ENCODE results near the gene GLCE. TPM values are rescaled to one million over a fixed set of nuclear protein-coding genes. Genes with fewer than 3 reads are reported as not detected.

Gene GLCE
- total RNA-seq, 1 donor from 2014 or later = 23.8 TPM

DNA sequence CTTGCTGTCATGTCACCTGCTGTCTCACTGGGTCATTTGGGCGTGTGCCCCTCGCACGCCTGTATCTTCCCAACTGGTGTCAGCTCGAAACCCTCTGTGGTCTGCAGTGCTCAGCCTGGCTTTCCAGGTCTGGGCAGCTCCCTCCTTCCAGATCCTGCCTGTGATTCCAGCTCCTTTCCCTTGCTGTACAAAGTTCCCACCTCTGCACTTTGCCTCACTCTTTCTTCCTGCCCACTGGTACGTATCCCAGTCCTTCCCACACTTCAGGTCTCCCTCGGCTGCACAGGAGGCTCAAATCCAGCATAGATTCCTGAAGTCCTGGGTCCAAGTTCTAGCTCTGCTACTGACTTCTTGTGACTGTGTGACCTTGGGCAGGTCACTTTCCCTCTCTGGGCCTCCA is 136.2 kb downstream of the GLCE start:
- Histone ChIP-seq H3K36me3 (no peaks in the 10 kb centered on the region), H3K4me3 (peak overlapping the region; percentile 64), H3K9me3 (no peaks in the 10 kb centered on the region), H3K27ac (no peak overlapping the region), H3K4me1 (peaks cover 11% of the 10 kb centered on the region), H3K27me3 (no peaks in the 10 kb centered on the region)
- DNase-seq (peak; percentile 19), ATAC-seq (no peak)
- intact Hi-C loops (cut with DNase I) = no loop called here
- TF ChIP-seq, protein P1, sequence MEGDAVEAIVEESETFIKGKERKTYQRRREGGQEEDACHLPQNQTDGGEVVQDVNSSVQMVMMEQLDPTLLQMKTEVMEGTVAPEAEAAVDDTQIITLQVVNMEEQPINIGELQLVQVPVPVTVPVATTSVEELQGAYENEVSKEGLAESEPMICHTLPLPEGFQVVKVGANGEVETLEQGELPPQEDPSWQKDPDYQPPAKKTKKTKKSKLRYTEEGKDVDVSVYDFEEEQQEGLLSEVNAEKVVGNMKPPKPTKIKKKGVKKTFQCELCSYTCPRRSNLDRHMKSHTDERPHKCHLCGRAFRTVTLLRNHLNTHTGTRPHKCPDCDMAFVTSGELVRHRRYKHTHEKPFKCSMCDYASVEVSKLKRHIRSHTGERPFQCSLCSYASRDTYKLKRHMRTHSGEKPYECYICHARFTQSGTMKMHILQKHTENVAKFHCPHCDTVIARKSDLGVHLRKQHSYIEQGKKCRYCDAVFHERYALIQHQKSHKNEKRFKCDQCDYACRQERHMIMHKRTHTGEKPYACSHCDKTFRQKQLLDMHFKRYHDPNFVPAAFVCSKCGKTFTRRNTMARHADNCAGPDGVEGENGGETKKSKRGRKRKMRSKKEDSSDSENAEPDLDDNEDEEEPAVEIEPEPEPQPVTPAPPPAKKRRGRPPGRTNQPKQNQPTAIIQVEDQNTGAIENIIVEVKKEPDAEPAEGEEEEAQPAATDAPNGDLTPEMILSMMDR (IDR thresholded peaks at IDR 0.05) = no peak

DNA sequence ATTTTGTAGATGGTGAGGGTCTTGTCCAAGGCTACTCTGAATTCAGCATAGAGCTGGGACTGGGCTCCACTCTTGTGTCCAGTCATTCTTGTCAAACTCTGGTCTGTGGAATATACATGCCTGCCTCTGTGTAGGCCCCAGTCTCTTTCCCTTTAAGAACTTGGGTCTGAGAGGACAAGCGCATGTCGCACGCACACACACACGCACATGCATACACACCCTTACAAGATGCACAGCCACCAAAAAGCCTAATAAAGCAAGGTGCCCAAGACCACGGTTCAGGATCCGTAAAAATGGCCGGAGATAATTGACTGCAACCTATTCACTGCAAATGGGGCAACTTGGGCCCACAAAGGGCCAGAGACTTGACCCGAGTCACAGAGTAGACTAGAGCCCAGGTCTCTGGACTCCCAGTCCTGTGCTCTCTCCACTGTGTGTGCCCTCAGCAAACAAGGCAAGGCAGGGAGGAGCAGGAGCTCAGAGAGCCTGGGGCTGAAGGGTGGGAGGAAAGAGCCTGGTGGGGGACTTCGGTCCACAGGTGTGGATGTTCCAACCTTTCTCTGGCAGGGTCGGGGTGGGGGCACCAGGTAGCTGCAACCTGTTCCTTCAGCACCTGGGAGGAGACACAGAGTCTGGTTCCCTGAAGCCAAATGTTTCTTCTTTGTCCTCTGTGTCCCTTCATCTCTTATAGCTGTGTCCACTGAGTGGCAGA is 137.4 kb downstream of the GLCE start:
- Histone ChIP-seq H3K4me3 (peak overlapping the region; percentile 64), H3K9me3 (no peaks in the 10 kb centered on the region), H3K27me3 (no peaks in the 10 kb centered on the region), H3K27ac (peak overlapping the region; percentile 72), H3K36me3 (no peaks in the 10 kb centered on the region), H3K4me1 (peaks cover 8% of the 10 kb centered on the region)
- TF ChIP-seq, protein P1 (IDR thresholded peaks at IDR 0.05) = no peak
- DNase-seq (peak; percentile 58), ATAC-seq (no peak)
- intact Hi-C loops (cut with DNase I) = no loop called here

DNA sequence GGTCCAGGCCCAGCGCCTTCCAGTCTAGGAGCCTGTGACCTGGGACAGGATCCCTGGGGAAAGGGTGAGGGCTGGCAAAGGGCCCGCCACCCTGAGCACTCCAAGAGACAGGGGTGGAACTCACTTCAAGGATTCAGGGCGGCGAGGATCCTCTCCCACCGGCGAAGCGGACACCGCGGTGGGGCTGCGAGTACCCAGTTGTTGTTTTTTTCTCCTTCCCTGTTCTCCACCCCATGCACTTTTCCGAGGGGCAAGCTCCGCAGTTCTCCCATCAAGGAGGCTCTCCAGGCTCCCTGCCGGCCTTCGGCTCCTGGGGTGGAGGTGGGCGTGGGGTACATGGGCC is 137.9 kb downstream of the GLCE start:
- Histone ChIP-seq H3K27me3 (no peaks in the 10 kb centered on the region), H3K4me3 (peak overlapping the region; percentile 64), H3K4me1 (peaks cover 8% of the 10 kb centered on the region), H3K9me3 (no peaks in the 10 kb centered on the region), H3K27ac (peak overlapping the region; percentile 72), H3K36me3 (no peaks in the 10 kb centered on the region)
- DNase-seq (peak; percentile 71), ATAC-seq (peak; percentile 22)
- intact Hi-C loops (cut with DNase I) = no loop called here
- TF ChIP-seq, protein P1 (IDR thresholded peaks at IDR 0.05) = no peak

DNA sequence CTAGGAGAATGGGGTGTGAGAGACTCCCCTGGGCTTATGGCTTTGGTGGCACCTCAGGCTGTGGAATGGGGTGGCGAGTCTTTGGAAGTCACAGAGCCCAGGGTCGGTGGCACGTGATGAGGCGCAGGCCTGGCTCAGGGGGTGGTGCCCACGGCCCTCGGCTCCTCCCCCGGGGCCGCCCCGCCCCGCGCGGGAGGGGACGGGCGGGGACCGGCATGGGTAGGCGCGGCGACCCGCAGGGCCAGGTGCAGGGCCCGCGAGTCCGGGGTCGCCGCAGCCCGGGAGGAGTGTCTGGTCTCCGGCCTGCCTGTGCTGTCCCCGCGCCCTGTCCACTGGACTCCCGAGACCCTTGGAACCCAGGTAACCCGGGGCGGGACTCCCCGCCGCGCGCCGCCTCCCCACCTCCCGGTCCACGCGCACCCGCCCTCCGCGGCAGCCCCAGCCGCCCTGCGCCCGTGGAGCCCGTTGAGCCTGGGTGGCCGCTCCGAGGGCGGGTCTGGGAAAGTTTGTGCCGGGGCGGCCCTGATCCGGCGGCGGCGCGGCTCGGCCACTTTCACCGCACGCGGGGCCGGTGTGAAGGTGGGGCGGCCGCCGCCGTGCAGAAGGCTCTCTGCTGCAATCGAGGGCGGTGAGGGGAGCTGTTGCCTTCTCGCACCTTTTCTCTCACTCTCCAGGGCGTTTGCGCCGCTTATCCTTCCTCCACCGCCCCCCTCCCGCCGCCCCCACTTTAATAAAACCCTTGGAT is 138.4 kb downstream of the GLCE start, which contains the start of gene PAQR5:
PAQR5 (plus strand) TSS at position 216 of the 745 bp plus-strand sequence. CDS start 61,169 bp downstream, outside the sequence.
- ATAC-seq (peak; percentile 94), DNase-seq (peak; percentile 89)
- Histone ChIP-seq H3K27me3 (no peaks in the 10 kb centered on the region), H3K4me3 (peak within 1 kb of the TSS; percentile 64), H3K4me1 (peaks cover 8% of the 10 kb centered on the region), H3K36me3 (no peaks in the 10 kb centered on the region), H3K9me3 (no peaks in the 10 kb centered on the region), H3K27ac (peak within 1 kb of the TSS; percentile 72)
- intact Hi-C loops (cut with DNase I) = no loop called here
- TF ChIP-seq, protein P1 (IDR thresholded peaks at IDR 0.05) = no peak

DNA sequence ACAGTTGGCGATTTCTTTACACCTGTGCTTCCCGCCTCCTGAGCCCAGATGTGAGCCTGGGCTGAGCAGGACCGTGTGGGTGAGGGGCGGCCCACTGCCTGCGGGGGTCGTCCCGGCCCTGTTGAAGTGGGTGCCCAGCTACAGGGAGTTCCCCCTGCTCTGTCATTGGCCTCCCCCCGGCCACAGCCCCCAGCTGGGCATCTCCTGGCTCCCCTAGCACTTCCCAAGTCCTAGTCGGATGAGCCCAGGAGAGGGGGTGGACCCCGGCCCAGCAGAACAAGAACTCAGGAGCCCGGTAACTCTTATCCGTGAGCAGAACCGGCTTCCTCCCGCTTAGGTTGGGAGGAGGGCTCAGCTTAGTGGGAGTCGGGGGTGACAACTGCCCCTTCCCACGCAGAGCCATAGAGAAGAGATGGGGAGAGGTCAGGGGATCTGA is 139.0 kb downstream of the GLCE start:
- peaks cover 8% of the 10 kb centered on the region for H3K4me1 ChIP-seq
- no peaks in the 10 kb centered on the region for H3K9me3 ChIP-seq
- peak overlapping the region; percentile 64 for H3K4me3 ChIP-seq
- H3K27ac ChIP-seq = peak overlapping the region; percentile 24
- DNase-seq = peak; percentile 66
- TF ChIP-seq, protein P1 (IDR thresholded peaks at IDR 0.05) = no peak
- intact Hi-C loops (cut with DNase I) = no loop called here
- no peaks in the 10 kb centered on the region for H3K36me3 ChIP-seq
- H3K27me3 ChIP-seq = no peaks in the 10 kb centered on the region
- no peak for ATAC-seq
